Nephron progenitor cell (in vitro differentiated cells): ENCODE results near the gene FASTK.

Experiments used
- DNase-seq: peaks from one replicate; pipeline ENCODE4 v3.0.0; 2021
- H3K27ac Mint-ChIP-seq: 2 replicates; pipeline ENCODE4 v1.8.0; 2021; ENCODE audit warnings: mild to moderate bottlenecking, moderate library complexity, mixed read lengths
- H3K27me3 Mint-ChIP-seq: 2 replicates; pipeline ENCODE4 v1.8.0; 2021; ENCODE audit warnings: mild to moderate bottlenecking, low read depth, mixed read lengths; ENCODE audit not compliant: poor library complexity
- H3K36me3 Mint-ChIP-seq: 2 replicates; pipeline ENCODE4 v1.8.0; 2021; ENCODE audit warnings: low read depth, mixed read lengths
- H3K4me1 Mint-ChIP-seq: 2 replicates; pipeline ENCODE4 v1.8.0; 2021; ENCODE audit warnings: mixed read lengths
- H3K4me3 Mint-ChIP-seq: 2 replicates; pipeline ENCODE4 v1.8.0; 2021; ENCODE audit warnings: mild to moderate bottlenecking, moderate library complexity, mixed read lengths
- H3K9me3 Mint-ChIP-seq: 2 replicates; pipeline ENCODE4 v1.8.0; 2021; ENCODE audit warnings: mild to moderate bottlenecking, moderate library complexity, mixed read lengths
- CTCF ChIP-seq: fragments of 200-600 bp; sonication (generic); IDR thresholded peaks from 2 replicates; pipeline ENCODE4 v1.5.0; 2021; ENCODE audit warnings: antibody characterized with exemption

The FASTK gene

GRCh38 chr7:151077705-151078232 lies 2.8 kb downstream of the FASTK start:
- no peak overlapping the region for H3K27ac Mint-ChIP-seq
- H3K4me1 Mint-ChIP-seq, result peaks cover 38% of the 10 kb centered on the region
- no peaks in the 10 kb centered on the region for H3K9me3 Mint-ChIP-seq
- DNase-seq, result no peak
- peak overlapping the region; percentile 71 for H3K4me3 Mint-ChIP-seq
- TF ChIP-seq CTCF, result no peak
- peaks cover 8% of the 10 kb centered on the region for H3K36me3 Mint-ChIP-seq
- no peaks in the 10 kb centered on the region for H3K27me3 Mint-ChIP-seq

GRCh38 chr7:151076863-151077704 lies 3.5 kb downstream of the FASTK start:
- Mint-ChIP-seq H3K27ac (no peak overlapping the region), H3K4me3 (no peak overlapping the region), H3K4me1 (peaks cover 31% of the 10 kb centered on the region), H3K36me3 (peaks cover 12% of the 10 kb centered on the region), H3K27me3 (no peaks in the 10 kb centered on the region), H3K9me3 (no peaks in the 10 kb centered on the region)
- TF ChIP-seq CTCF, result peak; percentile 34
- no peak for DNase-seq

GRCh38 chr7:151075978-151076426 lies 4.6 kb downstream of the FASTK start:
- DNase-seq, result no peak
- peaks cover 23% of the 10 kb centered on the region for H3K4me1 Mint-ChIP-seq
- H3K27ac Mint-ChIP-seq, result no peak overlapping the region
- H3K27me3 Mint-ChIP-seq, result no peaks in the 10 kb centered on the region
- no peaks in the 10 kb centered on the region for H3K9me3 Mint-ChIP-seq
- no peak for TF ChIP-seq CTCF
- no peak overlapping the region for H3K4me3 Mint-ChIP-seq
- H3K36me3 Mint-ChIP-seq, result peaks cover 16% of the 10 kb centered on the region

- peaks cover 16% of the 10 kb centered on the region for H3K36me3 Mint-ChIP-seq
- no peak for TF ChIP-seq CTCF
- no peak for DNase-seq
- H3K4me1 Mint-ChIP-seq, result peaks cover 23% of the 10 kb centered on the region
- no peaks in the 10 kb centered on the region for H3K9me3 Mint-ChIP-seq
- H3K4me3 Mint-ChIP-seq, result no peak overlapping the region
- no peak overlapping the region for H3K27ac Mint-ChIP-seq
- no peaks in the 10 kb centered on the region for H3K27me3 Mint-ChIP-seq
Observed at GRCh38 chr7:151075662-151075971, 5.0 kb downstream of the FASTK start.

GRCh38 chr7:151074817-151075661 lies 5.6 kb downstream of the FASTK start:
- Mint-ChIP-seq H3K9me3 (no peaks in the 10 kb centered on the region), H3K27ac (no peak overlapping the region), H3K4me3 (no peak overlapping the region), H3K36me3 (peaks cover 16% of the 10 kb centered on the region), H3K27me3 (no peaks in the 10 kb centered on the region), H3K4me1 (peaks cover 22% of the 10 kb centered on the region)
- DNase-seq, result no peak
- no peak for TF ChIP-seq CTCF
